ENCODE measurements around the gene GALNT2.

GALNT2 gene

DNA sequence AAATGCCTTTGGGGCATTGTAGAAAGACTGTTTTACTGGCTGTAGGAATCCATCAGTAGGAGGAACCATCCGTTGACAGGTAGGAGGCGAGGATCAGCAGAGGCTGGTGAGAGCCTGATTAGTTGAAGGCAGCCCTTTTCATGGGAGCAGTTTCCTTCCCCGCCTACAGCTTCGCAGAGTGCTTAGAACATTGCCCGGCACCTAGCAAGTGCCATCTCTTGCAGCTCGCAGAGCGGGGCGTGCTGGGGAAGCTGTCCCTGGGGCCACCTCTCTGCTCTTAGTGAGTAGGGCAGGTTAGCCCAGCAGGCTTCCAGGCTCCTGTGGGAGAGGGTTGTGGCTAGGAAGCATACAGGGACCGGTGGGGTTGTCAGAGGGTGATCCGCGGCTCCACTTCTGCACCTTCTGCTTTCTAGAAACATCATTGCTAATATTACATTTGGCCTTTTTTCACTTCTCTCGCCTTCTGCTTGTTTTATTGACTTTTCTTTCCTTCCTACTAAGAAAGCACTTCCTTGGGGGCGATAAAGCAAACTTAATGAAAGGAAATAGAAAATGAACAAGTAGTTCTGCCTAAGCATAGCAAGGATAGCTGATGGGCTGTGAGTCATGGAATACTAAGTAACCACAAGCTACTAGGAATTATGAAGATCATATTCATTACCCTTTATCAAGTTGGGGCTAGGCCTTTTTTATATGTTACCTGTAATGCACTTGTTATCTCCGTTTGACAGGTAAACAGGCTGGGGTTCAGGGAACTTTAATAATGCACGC, 176.7 kb downstream of the GALNT2 start:
- DNase-seq, result peak; percentile 55

DNA sequence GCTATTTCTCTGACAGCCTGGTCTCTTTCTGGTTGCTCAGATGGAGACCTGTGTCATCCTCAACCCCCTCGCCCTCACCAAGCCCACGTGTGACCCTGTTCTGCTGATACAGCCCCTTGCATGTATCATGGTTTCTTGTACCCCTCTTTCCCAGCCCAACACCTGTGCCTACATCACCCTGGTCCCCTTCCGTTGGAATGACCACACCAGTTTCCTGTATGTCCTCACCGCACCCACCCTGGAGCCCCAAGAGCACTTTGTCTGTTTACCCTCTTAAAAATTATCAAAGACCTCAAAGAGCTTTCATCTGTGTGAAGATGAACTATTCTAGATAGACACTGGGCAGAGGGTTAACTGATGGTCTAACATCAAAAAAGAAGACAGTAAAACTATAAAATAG, 179.5 kb downstream of the GALNT2 start:
- no peak for DNase-seq

DNA sequence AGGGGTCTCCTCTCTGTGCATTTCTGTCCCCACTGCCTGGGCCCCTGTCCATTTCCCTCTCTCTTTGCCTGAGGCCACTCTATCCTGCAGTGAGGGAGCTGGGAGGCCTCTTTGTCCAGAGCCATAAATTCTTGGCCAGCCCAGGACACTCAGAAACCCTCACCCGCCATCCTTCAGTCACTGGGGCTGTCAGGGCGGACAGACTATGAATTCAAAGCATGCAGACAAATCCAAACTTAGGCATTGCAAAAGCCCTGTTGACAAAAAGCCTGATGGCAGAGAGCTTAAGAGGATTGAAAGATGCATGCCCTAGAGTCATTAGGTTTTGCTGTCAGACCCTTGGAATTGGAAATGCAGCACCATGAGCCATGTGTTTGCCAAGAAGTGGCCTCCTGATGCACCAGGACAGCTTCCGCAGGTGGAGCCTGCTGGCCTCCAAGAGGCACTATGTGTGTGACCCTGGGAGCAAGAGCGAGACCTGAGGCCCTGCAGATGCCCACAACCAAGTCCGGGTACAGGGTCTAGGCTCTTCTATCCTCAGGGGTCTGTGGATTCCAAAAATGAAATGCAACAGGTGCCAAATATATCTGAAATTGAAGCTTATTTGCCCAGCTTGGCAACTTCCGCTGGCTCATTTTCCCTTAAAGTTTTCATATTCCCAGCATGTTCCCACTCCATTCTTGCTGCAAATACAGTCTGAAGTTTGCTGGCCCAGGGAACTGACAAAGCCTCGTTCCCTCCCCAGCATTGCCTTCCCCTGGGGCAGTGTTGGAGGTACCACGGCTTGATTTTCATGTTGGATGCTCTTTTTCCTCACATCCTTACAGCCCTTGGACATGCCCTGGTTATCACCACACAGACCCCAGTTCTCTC, 181.2 kb downstream of the GALNT2 start:
- no peak for DNase-seq

DNA sequence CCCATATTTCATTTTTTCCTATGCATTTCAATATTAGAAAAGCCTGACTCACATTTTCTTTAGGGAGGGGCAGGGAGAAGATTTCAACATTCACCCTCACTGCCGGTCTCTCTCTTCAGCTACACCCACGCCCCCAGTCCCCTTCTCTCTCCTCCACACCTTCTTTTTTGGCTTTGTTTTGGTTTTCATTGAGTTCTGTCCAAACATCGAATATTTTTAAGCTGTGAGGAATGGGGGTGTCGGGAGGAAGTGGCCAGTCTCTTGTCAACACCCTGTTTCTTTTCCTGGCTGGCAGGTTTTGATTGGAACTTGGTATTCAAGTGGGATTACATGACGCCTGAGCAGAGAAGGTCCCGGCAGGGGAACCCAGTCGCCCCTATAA, 181.8 kb downstream of the GALNT2 start:
- DNase-seq, result no peak

DNA sequence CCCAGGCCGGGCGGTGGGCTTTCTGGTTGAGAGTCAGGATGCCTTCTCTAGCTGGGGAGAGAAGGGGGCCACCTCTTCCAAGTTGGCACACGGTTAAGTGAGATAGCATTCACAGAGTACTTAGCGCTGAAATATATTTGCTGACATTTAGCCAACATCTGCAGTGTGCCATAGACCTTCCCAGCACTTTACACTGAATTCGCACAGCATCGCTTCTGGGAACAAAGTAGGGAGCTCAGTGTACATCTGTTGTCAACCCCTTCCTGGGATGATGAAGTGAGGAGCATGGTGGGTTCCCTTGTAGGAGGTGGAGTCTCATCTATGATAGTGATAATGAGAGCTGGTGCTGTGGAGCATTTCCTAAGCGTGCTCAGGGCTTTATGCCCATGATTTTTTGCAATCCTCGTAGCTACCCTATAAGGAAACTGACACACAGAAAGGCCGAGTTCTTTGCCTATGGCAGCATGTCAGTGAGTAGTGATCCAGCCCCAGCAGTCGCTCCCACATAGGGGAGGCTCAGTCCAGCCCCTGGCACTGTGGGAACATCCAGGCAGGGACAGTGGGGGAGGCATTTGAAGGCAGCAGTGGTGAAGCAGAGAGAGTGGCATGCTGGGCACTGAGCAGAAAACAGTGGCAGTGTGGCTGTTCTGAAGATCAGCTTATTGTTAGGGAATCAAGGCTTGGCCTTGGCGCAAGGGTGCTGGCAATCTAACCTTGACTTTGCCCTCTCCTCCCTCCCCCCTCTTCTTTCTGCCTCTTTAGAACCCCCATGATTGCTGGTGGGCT, 182.8 kb downstream of the GALNT2 start:
- DNase-seq, result no peak

DNA sequence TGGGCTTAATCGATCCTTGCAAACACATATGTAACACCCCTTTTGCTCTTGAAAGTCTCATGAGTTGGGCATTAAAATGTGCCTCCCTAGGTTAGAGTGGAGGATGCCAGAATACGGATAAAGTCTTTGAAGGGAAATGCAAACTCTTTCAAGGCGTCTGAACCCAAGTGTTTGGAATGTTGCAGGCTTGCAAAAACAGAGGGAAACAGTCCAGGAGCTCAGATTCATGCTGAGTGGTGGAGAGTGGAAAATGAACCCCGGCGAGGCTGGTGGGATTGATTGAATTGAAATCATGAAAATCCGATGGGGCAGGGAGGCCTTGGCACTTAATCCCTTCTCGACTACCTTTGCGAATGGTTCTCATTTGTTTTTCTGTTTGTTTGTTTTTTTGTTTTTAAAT, 183.6 kb downstream of the GALNT2 start:
- DNase-seq, result no peak

DNA sequence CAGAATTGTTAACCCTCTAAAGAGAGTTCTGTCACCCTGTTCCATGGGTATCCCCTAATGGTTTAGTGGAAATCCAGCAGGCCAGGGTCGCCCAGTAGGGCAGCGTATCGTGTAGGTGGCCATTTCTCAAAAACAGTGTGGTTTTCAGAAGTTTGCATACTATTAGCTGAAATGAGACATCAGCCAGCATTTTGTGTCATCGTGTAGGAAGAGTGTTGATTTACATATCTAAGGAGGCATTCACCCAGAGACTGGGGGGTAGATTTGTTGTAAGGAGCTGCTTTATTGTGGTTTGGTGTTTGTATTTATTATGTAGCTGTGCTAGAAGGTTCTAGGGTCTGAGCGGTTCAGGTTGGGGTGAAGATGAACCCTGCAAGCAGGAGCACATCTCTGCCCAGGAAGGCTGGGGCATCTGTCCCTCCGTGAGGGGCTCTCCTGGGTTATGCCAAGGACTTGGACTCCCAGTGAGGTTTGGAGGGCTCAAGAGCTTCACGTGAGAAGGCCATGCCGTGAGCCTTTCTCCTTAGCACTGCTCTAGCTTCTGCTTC, 184.7 kb downstream of the GALNT2 start:
- DNase-seq, result no peak

DNA sequence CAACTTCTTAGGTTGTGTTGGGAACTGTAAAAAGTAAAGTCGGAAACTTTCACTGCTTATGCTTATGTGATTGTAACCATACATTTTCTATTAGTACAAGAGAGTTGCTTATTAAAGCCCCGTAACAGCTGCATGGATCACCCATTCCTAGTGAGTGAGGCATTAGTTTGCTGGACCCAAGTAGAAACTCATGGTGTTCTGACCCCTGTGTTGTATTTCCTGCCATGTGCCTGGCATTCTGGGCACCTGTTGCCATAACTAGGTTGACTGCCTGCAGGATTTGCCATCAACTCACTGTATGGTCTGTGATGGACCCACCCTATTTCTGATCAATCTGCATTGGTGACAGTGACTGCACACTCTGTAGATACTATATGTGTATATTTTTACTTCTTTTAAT, 186.1 kb downstream of the GALNT2 start:
- no peak for DNase-seq

DNA sequence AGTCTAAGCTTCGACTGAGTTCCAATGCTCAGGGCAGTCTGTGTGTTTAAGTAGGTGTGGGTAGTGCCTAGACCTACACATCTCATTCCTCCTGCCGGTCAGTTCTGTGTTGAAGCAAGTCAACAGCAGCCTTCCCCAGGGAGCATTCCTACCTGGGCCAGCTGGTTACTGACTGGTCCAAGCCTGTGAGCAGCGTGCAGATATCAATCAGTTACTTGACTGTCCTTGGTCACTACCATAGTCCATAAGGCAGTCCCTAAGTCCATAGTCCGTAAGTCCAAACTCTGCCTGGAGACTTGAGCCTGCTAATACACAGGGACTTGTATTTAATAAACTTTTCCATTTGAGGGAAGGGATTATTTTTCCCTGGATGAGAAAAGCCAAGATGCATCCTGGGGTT, 187.2 kb downstream of the GALNT2 start:
- DNase-seq, result no peak

DNA sequence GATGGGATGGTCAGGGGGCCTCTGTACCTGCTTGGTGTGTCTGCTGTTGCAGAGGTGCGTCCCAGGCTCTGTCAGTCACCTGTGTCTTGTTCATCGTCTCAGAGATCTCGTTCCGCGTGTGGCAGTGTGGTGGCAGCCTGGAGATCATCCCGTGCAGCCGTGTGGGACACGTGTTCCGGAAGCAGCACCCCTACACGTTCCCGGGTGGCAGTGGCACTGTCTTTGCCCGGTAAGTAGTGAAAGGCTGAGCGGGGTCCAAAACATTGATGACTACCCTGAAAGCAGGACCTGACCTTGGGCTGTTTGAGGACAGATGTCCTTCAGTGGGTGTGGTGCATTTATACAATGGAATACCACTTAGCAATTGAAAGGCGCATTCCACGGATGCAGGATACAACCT, 188.1 kb downstream of the GALNT2 start:
- no peak for DNase-seq

DNA sequence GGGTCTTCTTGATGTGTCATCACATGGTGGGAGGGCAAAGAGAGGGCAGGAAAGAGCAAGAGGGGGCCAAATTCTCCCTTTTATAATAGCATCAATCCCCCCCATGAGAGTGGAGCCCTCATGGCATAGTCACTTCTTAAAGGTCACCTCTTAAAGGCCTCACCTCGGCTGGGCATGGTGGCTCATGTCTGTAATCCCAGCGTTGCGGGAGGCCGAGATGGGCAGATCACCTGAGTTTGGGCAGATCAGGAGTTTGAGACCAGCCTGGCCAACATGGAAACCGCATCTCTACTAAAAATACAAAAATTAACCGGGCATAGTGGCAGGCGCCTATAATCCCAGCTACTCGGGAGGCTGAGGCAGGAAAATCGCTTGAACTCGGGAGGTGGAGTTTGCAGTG, 189.0 kb downstream of the GALNT2 start:
- DNase-seq, result no peak

DNA sequence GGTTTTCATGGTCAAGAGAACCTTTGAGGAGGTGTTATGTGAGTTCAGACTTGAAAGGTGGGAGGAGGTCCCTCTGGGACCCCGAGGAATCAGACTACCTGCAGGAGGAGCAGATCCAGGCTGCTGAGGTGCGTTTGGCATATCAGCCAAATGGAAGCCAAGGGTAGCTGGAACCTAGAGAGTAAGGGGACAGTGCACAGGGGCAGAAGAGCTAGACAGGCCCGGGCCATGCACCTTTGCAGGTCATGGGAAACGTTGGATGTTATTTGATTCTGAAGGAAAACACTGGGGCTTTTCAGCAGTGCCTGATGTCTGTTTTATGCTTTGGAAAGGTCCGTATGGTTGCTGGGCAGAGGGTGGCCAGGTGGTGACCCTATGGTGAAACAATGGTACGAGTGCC, 189.9 kb downstream of the GALNT2 start:
- no peak for DNase-seq

DNA sequence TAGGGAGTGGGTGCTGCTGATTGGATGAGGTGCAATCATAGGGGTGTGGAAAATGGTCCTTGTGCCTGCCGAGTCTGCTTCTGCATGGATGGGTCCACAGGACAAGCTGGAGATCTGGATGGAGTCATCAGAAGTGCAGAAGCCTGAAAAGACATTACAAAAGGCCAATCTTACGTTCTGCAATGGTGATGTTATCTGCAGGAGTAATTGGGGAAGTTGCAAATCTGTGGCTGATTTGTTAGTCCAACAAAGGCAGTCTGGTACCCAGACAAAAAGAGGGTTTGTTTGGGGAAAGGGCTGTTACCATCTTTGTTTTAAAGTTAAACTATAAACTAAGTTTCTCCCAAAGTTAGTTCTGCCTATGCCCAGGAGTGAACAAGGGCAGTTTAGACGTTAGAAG, 192.6 kb downstream of the GALNT2 start:
- no peak for DNase-seq

DNA sequence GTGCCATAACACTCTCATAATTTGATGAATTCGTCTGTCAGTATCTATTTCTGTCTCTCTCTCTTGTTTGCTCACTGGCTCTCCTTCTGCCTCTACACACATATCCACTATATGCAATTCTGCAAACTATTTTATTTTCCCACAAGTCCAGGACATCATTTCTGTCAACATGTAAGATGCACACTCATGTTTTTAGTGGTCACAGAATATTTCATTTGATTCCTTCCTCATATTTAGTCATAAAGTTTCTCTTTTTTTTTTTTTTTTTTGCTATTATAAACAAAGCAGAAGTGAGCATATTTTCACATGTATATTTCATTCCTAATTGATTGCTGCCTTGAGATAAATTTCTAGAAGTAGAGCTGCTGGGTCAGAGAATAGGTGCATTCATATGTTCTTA, 193.8 kb downstream of the GALNT2 start:
- no peak for DNase-seq

DNA sequence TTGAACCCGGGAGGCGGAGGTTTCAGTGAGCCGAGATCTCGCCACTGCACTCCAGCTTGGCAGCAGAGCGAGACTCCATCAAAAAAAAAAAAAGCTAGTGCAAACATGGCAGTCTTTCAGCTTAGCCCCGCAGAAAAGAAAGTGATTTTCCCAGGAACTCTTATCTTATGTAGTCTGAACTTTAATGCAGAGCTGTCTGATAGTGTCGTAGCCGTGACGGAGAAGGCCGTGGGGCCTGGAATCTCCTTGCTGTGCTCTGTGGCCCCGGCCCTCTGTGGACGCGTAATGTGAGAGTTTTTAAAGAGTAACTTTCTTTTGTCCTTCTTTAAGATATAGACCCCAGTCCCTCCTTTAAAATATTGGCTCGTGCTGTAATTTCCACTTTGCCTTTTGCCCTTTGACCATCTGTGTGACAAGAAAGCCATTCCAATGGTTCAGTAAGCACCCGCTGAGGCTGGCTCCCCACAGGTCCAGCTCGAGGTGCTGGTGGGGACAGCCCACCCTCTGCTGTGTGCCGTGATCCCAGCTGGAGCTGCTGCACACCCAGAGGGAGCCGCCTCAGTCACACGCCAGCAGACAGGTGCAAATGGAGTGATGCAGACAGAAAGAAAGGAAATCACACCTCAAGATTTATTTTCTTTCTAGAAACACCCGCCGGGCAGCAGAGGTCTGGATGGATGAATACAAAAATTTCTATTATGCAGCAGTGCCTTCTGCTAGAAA, 195.1 kb downstream of the GALNT2 start:
- no peak for DNase-seq

DNA sequence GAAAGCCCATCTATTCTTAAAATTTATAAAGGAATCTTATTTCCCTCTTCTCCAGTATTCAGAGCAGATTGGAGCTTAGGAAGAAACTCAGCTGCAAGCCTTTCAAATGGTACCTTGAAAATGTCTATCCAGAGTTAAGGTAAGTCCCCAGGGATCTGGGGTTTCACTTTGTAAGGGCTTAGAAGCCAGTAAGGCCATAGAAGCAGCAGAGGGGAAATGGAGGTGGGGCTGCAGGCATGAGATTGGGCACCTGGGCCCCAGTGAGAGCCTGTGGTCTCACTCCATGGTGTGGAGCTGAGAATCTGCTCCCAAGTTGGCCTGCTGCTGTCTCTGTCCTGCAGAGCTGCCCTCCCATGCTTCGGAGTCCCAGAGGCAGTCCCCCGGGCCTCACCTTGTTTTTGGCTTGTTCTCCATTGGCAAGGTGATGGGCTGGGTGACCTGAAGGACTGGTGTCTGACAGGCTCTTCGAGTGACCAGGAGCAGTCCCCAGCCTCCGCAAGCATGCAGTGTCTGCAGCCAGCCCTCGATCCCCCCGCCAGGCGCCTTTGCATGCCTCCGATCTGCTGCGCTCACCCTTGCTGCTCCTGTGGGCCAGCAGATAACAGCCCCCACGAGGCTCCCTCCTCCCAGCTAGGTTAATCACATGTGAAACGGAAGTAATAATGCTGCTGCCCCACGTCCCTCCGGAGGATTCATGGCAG, 196.0 kb downstream of the GALNT2 start:
- no peak for DNase-seq

DNA sequence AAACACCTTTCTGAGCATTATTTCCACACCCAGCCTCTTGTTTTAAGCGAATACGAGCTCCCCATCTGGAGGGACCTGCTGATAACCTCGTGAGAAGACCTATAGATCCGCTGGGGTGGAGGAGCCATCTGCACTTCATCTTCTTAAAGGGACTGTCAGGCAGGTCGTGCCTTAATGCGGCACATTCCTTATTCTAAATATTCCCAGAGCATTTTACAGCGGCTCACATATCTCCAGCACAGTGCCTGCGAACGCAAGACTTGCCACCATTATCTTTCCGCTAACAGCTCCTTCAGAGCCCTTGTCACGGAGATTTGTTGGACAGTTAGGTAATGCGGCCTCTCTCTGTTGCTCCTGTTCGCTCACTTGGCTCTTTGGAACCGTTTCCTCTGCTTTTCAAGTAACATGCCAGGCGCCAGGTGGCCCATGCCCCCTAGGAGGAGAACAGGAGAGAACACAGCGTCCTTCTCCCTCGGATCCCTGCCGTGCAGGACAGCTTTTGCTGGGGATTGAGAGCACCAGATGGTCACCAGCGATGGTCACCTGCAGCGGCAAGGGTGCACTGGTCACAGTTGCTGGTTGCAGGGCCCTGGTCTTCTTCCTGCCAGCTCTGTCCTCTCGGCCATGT, 196.6 kb downstream of the GALNT2 start:
- no peak for DNase-seq

DNA sequence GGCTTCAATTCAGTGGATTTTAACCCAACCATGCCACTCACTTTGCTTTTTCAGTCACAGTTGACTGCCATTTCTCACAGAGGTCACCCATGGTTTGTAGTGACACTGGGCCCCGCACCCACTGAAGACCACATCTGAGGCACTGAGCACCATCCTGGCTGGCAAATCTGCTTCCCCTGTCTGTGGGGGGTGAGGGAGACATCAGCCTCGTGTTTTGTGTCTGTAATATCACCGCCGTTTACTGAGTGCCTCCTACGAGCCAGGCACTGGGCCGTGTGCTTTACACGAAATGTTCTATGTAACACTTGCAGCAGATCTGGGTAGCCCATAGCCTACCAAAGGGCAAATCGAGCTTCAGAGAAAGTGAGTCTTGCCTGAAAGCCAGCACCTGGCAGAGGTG, 197.3 kb downstream of the GALNT2 start:
- no peak for DNase-seq

DNA sequence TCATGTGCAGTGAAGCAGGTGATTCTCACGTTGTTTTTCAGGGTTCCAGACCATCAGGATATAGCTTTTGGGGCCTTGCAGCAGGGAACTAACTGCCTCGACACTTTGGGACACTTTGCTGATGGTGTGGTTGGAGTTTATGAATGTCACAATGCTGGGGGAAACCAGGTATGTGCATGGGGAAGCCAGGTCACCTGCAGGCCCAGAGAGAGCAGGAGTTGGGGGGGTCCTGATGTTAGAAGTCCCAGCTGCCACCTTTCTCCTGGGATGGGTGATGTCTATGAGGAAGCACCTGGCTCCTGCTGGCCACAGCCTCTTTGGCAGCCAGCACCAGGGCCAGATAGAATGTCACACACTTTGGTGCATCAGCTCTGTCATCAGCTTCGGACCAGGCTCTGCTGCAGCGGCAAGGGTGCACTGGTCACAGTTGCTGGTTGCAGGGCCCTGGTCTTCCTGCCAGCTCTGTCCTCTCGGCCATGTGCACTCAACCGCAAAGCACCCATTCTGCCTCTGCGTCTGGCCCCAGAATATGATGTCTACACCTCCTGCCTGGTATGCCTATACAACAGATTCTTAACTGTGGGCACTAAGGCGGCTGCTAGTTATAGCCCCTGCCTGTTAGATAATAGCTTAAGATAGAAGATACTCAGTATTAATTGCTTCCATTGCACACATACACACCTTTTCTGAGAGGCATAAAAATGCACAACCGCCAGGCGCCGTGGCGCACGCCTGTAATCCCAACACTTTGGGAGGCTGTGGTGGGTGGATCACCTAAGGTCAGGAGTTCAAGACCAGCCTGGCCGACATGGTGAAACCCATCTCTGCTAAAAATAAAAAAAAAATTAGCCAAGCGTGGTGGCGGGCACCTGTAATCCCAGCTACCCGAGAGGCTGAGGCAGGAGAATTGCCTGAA, 198.4 kb downstream of the GALNT2 start:
- DNase-seq, result no peak

DNA sequence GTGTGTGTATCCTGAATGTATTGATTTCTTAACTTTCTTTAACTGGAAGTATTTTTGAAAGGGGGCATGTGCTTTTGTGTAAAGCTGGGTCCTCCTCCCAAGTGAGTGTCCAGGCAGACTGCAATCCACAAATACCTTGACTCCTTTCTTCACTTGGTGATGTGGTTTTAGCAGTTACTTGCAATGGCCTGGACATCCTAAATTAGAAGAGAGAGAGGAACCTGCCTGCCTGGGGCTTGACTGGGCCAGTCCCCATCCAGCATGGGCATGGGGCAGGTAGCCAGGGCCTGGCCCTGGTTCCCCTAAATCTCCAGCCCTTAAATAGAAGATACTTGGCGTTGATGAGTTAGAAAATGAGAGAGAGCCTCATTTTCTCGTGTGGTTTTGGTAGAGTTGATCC, 199.4 kb downstream of the GALNT2 start:
- no peak for DNase-seq
